Astrocyte (in vitro differentiated cells and primary cell): Measurements from ENCODE around the gene MAP4K2. TPM values are rescaled to one million over a fixed set of nuclear protein-coding genes. Genes with fewer than 3 reads are reported as not detected.
A peak's percentile ranks its signal among the peaks of the same experiment; 100 is the strongest.

Experiments used
- DNase-seq: peaks from one replicate; pipeline ENCODE4 v3.0.0-alpha.2; 2010; ENCODE audit warnings: low read depth
- FAIRE-seq: peaks from 2 replicates; lab custom pipeline; 2011; peaks lifted over from hg19 to GRCh38; lab: Jason Lieb, UNC
- H2AFZ ChIP-seq: 2 replicates; pipeline ENCODE4 v1.6.0; 2012; ENCODE audit warnings: low read depth, low read length, inconsistent platforms
- H3K27ac ChIP-seq: 2 replicates; pipeline ENCODE4 v1.5.1; 2011; ENCODE audit warnings: low read depth, low read length, inconsistent platforms
- H3K27me3 ChIP-seq: 2 replicates; pipeline ENCODE4 v1.6.0; 2011; ENCODE audit warnings: low read length, inconsistent platforms; ENCODE audit not compliant: insufficient read depth
- H3K36me3 ChIP-seq: 2 replicates; pipeline ENCODE4 v1.5.1; 2011; ENCODE audit warnings: low read length, inconsistent platforms; ENCODE audit not compliant: insufficient read depth
- H3K4me1 ChIP-seq: 2 replicates; pipeline ENCODE4 v1.5.1; 2011; ENCODE audit warnings: low read length, inconsistent platforms; ENCODE audit not compliant: insufficient read depth
- H3K4me2 ChIP-seq: 2 replicates; pipeline ENCODE4 v1.6.0; 2012; ENCODE audit warnings: low read length, inconsistent platforms
- H3K4me3 ChIP-seq: 2 replicates; pipeline ENCODE4 v1.5.1; 2011; ENCODE audit warnings: low read depth, mild to moderate bottlenecking, low read length, inconsistent platforms; ENCODE audit not compliant: insufficient read depth
- H3K79me2 ChIP-seq: 2 replicates; pipeline ENCODE4 v1.6.0; 2012; ENCODE audit warnings: mild to moderate bottlenecking, low read length, inconsistent platforms; ENCODE audit not compliant: insufficient read depth
- H3K9ac ChIP-seq: 2 replicates; pipeline ENCODE4 v1.6.0; 2012; ENCODE audit warnings: mild to moderate bottlenecking, low read length, inconsistent platforms
- H3K9me3 ChIP-seq: 2 replicates; pipeline ENCODE4 v1.5.1; 2012; ENCODE audit warnings: low read depth, mild to moderate bottlenecking, low read length, inconsistent platforms; ENCODE audit not compliant: insufficient read depth
- H4K20me1 ChIP-seq: 2 replicates; pipeline ENCODE4 v1.6.0; 2012; ENCODE audit warnings: low read length, inconsistent platforms; ENCODE audit not compliant: insufficient read depth
- H3K27ac Mint-ChIP-seq: one replicate; pipeline ENCODE4 v1.8.0; 2021; ENCODE audit warnings: mild to moderate bottlenecking, mixed read lengths; ENCODE audit not compliant: unreplicated experiment
- H3K27me3 Mint-ChIP-seq: one replicate; pipeline ENCODE4 v1.8.0; 2021; ENCODE audit warnings: low read depth, mixed read lengths; ENCODE audit not compliant: unreplicated experiment
- H3K36me3 Mint-ChIP-seq: one replicate; pipeline ENCODE4 v1.8.0; 2021; ENCODE audit warnings: low read depth, mixed read lengths; ENCODE audit not compliant: unreplicated experiment
- H3K4me1 Mint-ChIP-seq: one replicate; pipeline ENCODE4 v1.8.0; 2021; ENCODE audit warnings: low read depth, mixed read lengths; ENCODE audit not compliant: unreplicated experiment
- H3K4me3 Mint-ChIP-seq: one replicate; pipeline ENCODE4 v1.8.0; 2021; ENCODE audit warnings: mild to moderate bottlenecking, moderate library complexity, mixed read lengths; ENCODE audit not compliant: unreplicated experiment
- H3K9me3 Mint-ChIP-seq: one replicate; pipeline ENCODE4 v1.8.0; 2021; ENCODE audit warnings: mild to moderate bottlenecking, mixed read lengths; ENCODE audit not compliant: unreplicated experiment
- EZH2 ChIP-seq: IDR thresholded peaks from 2 replicates; pipeline ENCODE4 v1.6.1; 2012; ENCODE audit warnings: mild to moderate bottlenecking, low read length, inconsistent platforms; ENCODE audit not compliant: insufficient read depth
- total RNA-seq: library from RNA; stranded (reverse); gene quantifications from 2 replicates; pipeline ENCODE4 v1.2.1, GENCODE V29; 2021
- TF ChIP-seq, protein P1 (sequence below): IDR thresholded peaks from 2 replicates; pipeline ENCODE4 v1.5.1; 2011; ENCODE audit warnings: low read depth, mild to moderate bottlenecking, inconsistent platforms, low read length, moderate library complexity; ENCODE audit not compliant: insufficient read depth

MAP4K2 gene
- total RNA-seq, 1 donor from 2014 or later: 11.2 TPM

DNA sequence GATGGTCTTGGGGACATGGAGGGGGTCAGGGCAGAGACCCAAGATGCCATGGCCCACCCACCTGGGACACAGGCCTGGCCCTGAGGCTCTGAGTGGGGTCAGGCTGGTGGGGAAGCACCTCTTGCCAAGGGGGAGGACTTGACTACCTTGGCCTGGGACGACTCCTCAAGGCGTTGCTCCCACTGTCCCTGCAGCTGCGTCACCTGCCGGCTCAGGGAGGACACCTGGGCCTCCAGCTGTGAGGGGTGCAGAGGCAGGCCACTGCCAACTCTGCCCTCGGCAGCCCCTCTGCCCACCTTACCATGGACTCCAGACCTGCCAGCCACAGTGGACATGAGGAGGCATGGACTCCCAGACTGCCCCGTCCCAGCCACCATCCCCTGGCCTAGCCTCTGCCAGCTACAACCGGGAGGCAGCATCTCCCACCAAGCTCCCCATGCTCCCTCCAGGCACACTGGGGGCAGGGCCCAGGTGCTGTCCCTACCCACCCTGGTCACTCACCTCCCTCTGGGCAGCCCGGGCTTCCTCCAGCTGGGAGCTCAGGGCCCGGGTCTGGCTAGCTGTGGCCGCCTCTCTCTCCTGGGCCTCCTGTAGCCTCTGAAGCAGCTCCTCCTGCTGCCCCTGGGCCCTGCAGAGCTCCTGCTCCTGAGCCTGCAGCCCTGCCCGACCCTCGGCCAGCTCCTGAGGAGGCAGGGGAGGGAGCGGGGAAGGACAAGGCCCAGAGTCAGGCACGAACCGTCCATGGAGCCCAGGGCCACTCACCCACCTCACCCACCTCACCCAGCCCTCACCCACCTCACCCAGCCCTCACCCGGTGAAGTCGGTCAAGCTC is 32.8 kb upstream of the MAP4K2 start:
- TF ChIP-seq, protein P1, sequence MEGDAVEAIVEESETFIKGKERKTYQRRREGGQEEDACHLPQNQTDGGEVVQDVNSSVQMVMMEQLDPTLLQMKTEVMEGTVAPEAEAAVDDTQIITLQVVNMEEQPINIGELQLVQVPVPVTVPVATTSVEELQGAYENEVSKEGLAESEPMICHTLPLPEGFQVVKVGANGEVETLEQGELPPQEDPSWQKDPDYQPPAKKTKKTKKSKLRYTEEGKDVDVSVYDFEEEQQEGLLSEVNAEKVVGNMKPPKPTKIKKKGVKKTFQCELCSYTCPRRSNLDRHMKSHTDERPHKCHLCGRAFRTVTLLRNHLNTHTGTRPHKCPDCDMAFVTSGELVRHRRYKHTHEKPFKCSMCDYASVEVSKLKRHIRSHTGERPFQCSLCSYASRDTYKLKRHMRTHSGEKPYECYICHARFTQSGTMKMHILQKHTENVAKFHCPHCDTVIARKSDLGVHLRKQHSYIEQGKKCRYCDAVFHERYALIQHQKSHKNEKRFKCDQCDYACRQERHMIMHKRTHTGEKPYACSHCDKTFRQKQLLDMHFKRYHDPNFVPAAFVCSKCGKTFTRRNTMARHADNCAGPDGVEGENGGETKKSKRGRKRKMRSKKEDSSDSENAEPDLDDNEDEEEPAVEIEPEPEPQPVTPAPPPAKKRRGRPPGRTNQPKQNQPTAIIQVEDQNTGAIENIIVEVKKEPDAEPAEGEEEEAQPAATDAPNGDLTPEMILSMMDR: no peak
- no peak for TF ChIP-seq EZH2

DNA sequence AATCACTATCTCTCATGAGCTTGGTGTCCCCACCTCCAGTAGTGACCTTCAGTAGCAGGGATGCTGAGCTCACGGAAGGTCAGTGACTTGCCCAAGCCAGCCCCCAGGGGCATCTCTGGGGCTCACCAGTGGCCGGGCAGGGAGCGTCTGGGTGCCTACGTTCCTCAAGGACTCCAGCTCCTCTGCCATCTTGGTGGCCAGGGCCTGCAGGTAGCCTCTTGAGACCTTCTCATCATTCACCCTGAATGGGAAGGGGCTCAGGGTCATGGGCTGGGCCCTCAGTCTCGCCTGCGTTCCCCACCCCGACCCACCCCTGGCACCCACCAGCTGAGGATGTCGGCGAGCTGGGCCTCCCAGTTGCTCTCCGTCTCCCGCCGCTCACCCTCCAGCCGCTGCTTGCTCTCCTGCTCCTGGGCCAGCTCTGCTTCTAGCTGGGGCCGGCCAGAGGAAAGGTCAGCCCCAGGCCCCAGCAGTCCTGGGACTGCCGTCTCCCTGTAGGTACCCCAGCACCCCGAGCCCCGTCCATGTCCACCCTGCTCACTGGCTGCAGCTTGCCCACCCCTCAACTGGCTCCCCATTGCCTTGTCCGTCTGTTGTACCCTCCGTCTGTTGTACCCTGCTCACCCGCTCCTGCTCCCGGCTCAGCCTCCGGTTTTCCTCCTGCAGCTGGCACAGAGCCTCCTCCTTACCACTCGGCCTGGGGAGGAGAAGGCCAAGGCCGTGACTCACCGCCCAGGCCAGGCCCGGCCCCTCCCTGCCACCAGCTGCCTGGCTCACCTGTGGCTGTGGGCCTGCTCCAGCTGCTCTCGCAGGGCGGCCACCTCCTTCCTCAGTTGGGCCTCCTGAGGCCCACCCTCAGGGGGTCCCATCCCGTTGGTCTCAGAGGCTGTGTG is 32.0 kb upstream of the MAP4K2 start:
- Mint-ChIP-seq H3K4me3 (no peak overlapping the region), H3K9me3 (no peaks in the 10 kb centered on the region), H3K27me3 (peaks cover 5% of the 10 kb centered on the region), H3K4me1 (no peaks in the 10 kb centered on the region), H3K36me3 (no peaks in the 10 kb centered on the region), H3K27ac (no peak overlapping the region)
- FAIRE-seq: no peak
- DNase-seq: peak; percentile 43
- Histone ChIP-seq H3K4me2 (no peak overlapping the region), H3K9ac (no peak overlapping the region), H4K20me1 (no peaks in the 10 kb centered on the region), H3K4me1 (peaks cover 6% of the 10 kb centered on the region), H3K27ac (no peak overlapping the region), H3K36me3 (no peaks in the 10 kb centered on the region), H3K9me3 (no peaks in the 10 kb centered on the region), H3K4me3 (no peak overlapping the region), H2AFZ (no peak overlapping the region), H3K79me2 (no peaks in the 10 kb centered on the region), H3K27me3 (no peaks in the 10 kb centered on the region)
- TF ChIP-seq EZH2: no peak

More for the DNA sequence above, 32.8 kb upstream of the MAP4K2 start:
- Histone ChIP-seq H3K27ac (no peak overlapping the region), H3K27me3 (no peaks in the 10 kb centered on the region), H3K36me3 (no peaks in the 10 kb centered on the region), H2AFZ (no peak overlapping the region), H3K79me2 (no peaks in the 10 kb centered on the region), H3K4me1 (peaks cover 6% of the 10 kb centered on the region), H3K4me2 (no peak overlapping the region), H4K20me1 (no peaks in the 10 kb centered on the region), H3K9me3 (no peaks in the 10 kb centered on the region), H3K4me3 (no peak overlapping the region), H3K9ac (no peak overlapping the region)
- Mint-ChIP-seq H3K27ac (no peak overlapping the region), H3K4me1 (no peaks in the 10 kb centered on the region), H3K9me3 (no peaks in the 10 kb centered on the region), H3K36me3 (no peaks in the 10 kb centered on the region), H3K27me3 (peaks cover 1% of the 10 kb centered on the region), H3K4me3 (no peak overlapping the region)
- DNase-seq (no peak), FAIRE-seq (no peak)

DNA sequence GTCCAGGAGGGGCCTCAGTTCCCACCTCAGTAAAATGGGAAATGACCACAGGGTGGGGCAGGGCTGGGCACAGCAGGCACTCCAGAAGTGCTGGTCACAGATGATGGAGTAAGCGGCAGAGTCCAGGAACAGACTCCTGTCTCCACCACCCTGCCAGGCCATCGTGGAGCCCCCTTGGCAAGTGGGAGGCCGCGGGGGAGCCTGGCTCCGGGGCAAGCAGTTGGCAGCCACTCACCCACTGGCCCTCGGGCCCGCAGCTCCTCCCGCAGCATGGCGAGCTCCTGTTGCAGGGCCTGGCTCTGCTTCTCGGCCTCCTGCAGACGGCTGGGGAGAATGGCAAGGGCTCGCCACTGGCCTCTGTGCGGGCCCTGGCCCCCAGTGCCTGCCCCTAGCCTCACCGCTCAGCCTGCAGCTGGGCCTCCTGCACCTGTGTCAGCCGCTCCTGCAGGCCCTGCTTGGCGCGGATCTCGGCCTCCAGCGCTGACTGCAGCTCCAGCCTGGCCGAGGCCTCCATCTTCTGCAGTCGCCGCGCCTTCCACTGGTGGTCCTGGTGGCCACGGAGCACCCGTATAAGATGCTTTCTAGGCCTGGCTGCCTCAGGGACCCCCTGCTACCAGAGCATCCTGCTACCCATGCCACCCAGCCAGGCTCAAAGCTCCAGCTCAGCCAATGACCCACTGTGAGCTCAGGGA is 31.2 kb upstream of the MAP4K2 start:
- Mint-ChIP-seq H3K36me3 (no peaks in the 10 kb centered on the region), H3K4me3 (no peak overlapping the region), H3K27ac (no peak overlapping the region), H3K4me1 (no peaks in the 10 kb centered on the region), H3K9me3 (no peaks in the 10 kb centered on the region), H3K27me3 (peaks cover 5% of the 10 kb centered on the region)
- Histone ChIP-seq H3K79me2 (no peaks in the 10 kb centered on the region), H3K4me1 (peaks cover 6% of the 10 kb centered on the region), H3K36me3 (no peaks in the 10 kb centered on the region), H4K20me1 (no peaks in the 10 kb centered on the region), H2AFZ (no peak overlapping the region), H3K9ac (no peak overlapping the region), H3K27ac (no peak overlapping the region), H3K9me3 (no peaks in the 10 kb centered on the region), H3K4me3 (no peak overlapping the region), H3K27me3 (no peaks in the 10 kb centered on the region), H3K4me2 (no peak overlapping the region)
- no peak for TF ChIP-seq EZH2
- TF ChIP-seq, protein P1: no peak
- FAIRE-seq (no peak), DNase-seq (no peak)
